Measurements from ENCODE around the gene CCDC34.

Gene CCDC34

GRCh38 chr11:27363576-27364117, 632 bp upstream of the CCDC34 start:
- no peak for TF ChIP-seq CTCF (IDR thresholded peaks at IDR 0.05)
- DNase-seq (ENCODE audit: low spot score), result no peak
- Histone ChIP-seq H3K4me3 (peak overlapping the region; percentile 77), H3K27ac (no peak overlapping the region)

- no peak for TF ChIP-seq CTCF (IDR thresholded peaks at IDR 0.05)
- peak overlapping the region; percentile 77 for H3K4me3 ChIP-seq
- no peak overlapping the region for H3K27ac ChIP-seq
- no peak for DNase-seq (ENCODE audit: low spot score)
Measured at GRCh38 chr11:27361649-27362431, 1.2 kb downstream of the CCDC34 start.

GRCh38 chr11:27358296-27358695, 4.7 kb downstream of the CCDC34 start:
- TF ChIP-seq CTCF (IDR thresholded peaks at IDR 0.05), result no peak
- Histone ChIP-seq H3K27ac (no peak overlapping the region), H3K4me3 (no peak overlapping the region)
- no peak for DNase-seq (ENCODE audit: low spot score)

DNA sequence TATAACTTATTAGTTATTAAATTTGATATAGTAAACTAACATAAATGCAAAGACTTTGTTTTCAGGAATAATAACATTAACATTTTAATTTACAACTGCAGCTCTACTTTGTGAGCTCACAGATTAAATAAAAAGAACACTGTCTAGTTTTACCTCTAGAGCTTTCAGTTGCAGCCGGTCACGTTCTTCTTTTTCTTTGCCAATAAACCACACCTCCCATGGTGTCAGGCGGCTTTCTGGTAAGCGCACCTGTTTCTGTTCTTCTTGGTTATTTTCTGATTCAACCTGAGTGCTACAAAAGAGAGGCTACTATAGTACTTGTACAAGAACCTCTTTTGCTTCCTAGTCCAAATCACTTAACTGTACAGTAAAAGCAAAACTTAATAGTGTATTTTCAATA, 5.8 kb downstream of the CCDC34 start:
- no peak overlapping the region for H3K27ac ChIP-seq
- TF ChIP-seq CTCF (IDR thresholded peaks at IDR 0.05), result no peak
- no peak for DNase-seq (ENCODE audit: low spot score)
- H3K4me3 ChIP-seq, result no peak overlapping the region

DNA sequence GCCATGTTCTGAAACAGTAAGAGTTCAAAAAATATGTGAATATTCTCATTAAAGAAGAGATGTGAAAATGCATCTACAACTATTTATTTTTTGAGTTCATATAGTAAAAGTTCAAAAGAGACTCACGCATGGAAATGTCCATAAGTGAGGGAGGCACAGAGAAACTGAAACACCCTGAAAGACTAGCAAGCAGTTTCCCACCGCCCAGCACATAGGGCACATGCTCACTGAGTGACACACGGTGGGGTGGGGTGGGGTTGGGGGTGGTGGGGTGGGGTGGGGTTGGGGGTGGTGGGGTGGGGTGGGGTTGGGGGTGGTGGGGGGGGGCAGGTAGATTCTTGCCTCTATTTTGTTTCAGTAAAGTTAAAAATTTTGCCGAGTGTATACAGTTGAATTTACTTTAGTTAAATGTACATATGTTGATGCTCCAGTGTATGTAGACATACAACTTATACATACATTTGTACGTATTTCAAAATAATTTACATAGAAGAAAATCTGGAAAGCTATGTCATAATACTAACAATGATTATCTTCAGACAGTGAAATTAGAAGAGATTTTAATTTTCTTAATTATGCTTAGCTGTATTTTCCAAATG, 6.3 kb downstream of the CCDC34 start:
- DNase-seq (ENCODE audit: low spot score), result no peak
- no peak for TF ChIP-seq CTCF (IDR thresholded peaks at IDR 0.05)
- no peak overlapping the region for H3K27ac ChIP-seq

DNA sequence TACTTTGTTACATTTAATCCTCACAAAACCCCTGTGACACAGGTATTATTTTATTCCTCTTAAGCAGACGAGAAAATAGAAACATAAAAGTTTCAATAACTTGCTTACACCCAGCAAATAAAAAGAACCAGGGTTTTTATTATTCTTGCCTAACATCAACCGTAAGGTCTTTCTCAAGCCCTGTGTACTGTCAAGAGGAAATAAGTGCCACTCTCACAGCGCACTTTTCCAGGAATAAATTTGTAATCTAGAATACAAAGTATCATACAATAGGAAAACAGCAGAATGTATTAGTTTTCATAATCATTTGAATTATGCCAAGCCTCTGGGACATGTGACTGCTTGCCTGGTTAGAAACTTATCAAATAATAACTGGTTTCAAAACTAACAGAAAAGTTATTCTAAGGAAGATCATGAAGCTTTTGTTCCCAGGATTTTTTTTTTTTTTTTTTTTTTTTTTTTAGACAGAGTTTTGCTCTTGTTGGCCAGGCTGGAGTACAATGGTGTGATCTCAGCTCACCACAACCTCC, 7.4 kb downstream of the CCDC34 start:
- no peak overlapping the region for H3K27ac ChIP-seq
- DNase-seq (ENCODE audit: low spot score), result no peak

More for the DNA sequence above, 6.3 kb downstream of the CCDC34 start:
- H3K4me3 ChIP-seq, result no peak overlapping the region

More for the DNA sequence above, 7.4 kb downstream of the CCDC34 start:
- TF ChIP-seq CTCF (IDR thresholded peaks at IDR 0.05), result no peak
- no peak overlapping the region for H3K4me3 ChIP-seq
